Measurements from ENCODE around the gene UQCC3. TPM values are rescaled to one million over a fixed set of nuclear protein-coding genes. Genes with fewer than 3 reads are reported as not detected.
A peak's percentile ranks its signal among the peaks of the same experiment; 100 is the strongest.
"Not testable (repeated sequence)": the region's sequence is repeated elsewhere in the genome, so short reads cannot be mapped to it uniquely, and the experiment has no call there.

UQCC3 gene
- total RNA-seq, 2 experiments from 2014 or later = 7.9 to 8.2 TPM

- Mint-ChIP-seq H3K27me3 (no peaks in the 10 kb centered on the region), H3K4me1 (peaks cover 23% of the 10 kb centered on the region), H3K9me3 (no peaks in the 10 kb centered on the region), H3K4me3 (no peak overlapping the region), H3K27ac (no peak overlapping the region), H3K36me3 (ENCODE audit: low read depth) (peaks cover 12% of the 10 kb centered on the region)
- CTCF ChIA-PET = no interaction called here
- POLR2A ChIA-PET = interaction anchor here (1.6 to 3.1 kb wide), 2 partner anchors 9 to 10 kb away, joined by 6 to 30 read pairs; partner anchors contain the start of genes LBHD1 and UQCC3
- DNase-seq = no peak
Measured at GRCh38 chr11:62682518-62682917, 11.0 kb downstream of the UQCC3 start.

- Mint-ChIP-seq H3K4me1 (no peaks in the 10 kb centered on the region), H3K27me3 (peaks cover 4% of the 10 kb centered on the region), H3K36me3 (ENCODE audit: low read depth) (peaks cover 22% of the 10 kb centered on the region), H3K9me3 (no peaks in the 10 kb centered on the region), H3K27ac (no peak overlapping the region), H3K4me3 (no peak overlapping the region)
- ChIA-PET POLR2A (no interaction called here), CTCF (no interaction called here)
- DNase-seq = no peak
Measured at GRCh38 chr11:62687508-62688396, 16.3 kb downstream of the UQCC3 start.

GRCh38 chr11:62688491-62688890 is 17.0 kb downstream of the UQCC3 start:
- no peak overlapping the region for H3K27ac Mint-ChIP-seq
- peaks cover 25% of the 10 kb centered on the region for H3K36me3 Mint-ChIP-seq (ENCODE audit: low read depth)
- no peaks in the 10 kb centered on the region for H3K4me1 Mint-ChIP-seq
- H3K9me3 Mint-ChIP-seq = no peaks in the 10 kb centered on the region
- DNase-seq = no peak
- CTCF ChIA-PET = interaction anchor here (0.6 to 1.7 kb wide), 2 partner anchors 177 to 263 kb away, joined by 4 read pairs; no protein-coding TSS in a partner anchor
- H3K4me3 Mint-ChIP-seq = no peak overlapping the region
- POLR2A ChIA-PET = interaction anchor here (0.9 kb wide), 1 partner anchor 65 kb away, joined by 3 read pairs; the partner anchor contains the start of gene ZBTB3
- peaks cover 4% of the 10 kb centered on the region for H3K27me3 Mint-ChIP-seq

- no peak within 1 kb of the TSS for H3K27ac Mint-ChIP-seq
- CTCF ChIA-PET = interaction anchor here (0.6 to 1.9 kb wide), 3 partner anchors 9 to 265 kb away, joined by 3 to 10 read pairs (median 4); no protein-coding TSS in a partner anchor
- POLR2A ChIA-PET = interaction anchor here (0.9 to 1.5 kb wide), 7 partner anchors 9 to 116 kb away, joined by 3 to 6 read pairs (median 4); partner anchors contain the start of genes C11orf98, CSKMT, EEF1G and HNRNPUL2
Measured at GRCh38 chr11:62689421-62690183, 18.1 kb downstream of the UQCC3 start, which contains the start of gene LRRN4CL. TSS of gene LRRN4CL (minus strand) at chr11:62689530. CDS start at chr11:62688508, 1,022 bp downstream.

GRCh38 chr11:62693624-62694023 is 22.2 kb downstream of the UQCC3 start:
- not testable (repeated sequence) for H3K27ac Mint-ChIP-seq, H3K9me3 Mint-ChIP-seq, H3K4me3 Mint-ChIP-seq, H3K4me1 Mint-ChIP-seq, H3K27me3 Mint-ChIP-seq, DNase-seq
- ChIA-PET POLR2A (interaction anchor here (1.0 to 3.4 kb wide), 8 partner anchors 14 to 146 kb away, joined by 3 to 15 read pairs (median 6); partner anchors contain the start of genes C11orf98, CSKMT, INTS5 and LBHD1), CTCF (interaction anchor here (0.7 to 3.7 kb wide), 22 partner anchors 9 to 312 kb away, joined by 3 to 32 read pairs (median 6); partner anchors contain the start of genes B3GAT3, C11orf98, CSKMT and GANAB)
- peaks cover 33% of the 10 kb centered on the region for H3K36me3 Mint-ChIP-seq (ENCODE audit: low read depth)

More at GRCh38 chr11:62689421-62690183, 18.1 kb downstream of the UQCC3 start, which contains the start of gene LRRN4CL:
- Mint-ChIP-seq H3K9me3 (no peaks in the 10 kb centered on the region), H3K36me3 (ENCODE audit: low read depth) (peaks cover 29% of the 10 kb centered on the region), H3K4me3 (no peak within 1 kb of the TSS), H3K4me1 (peaks cover 3% of the 10 kb centered on the region), H3K27me3 (peaks cover 4% of the 10 kb centered on the region)
- no peak for DNase-seq

- Mint-ChIP-seq H3K27me3 (no peaks in the 10 kb centered on the region), H3K9me3 (no peaks in the 10 kb centered on the region), H3K4me1 (peaks cover 7% of the 10 kb centered on the region), H3K27ac (no peak overlapping the region), H3K4me3 (no peak overlapping the region), H3K36me3 (ENCODE audit: low read depth) (peaks cover 33% of the 10 kb centered on the region)
- CTCF ChIA-PET = interaction anchor here (0.6 to 3.7 kb wide), 37 partner anchors 8 to 699 kb away, joined by 3 to 32 read pairs (median 6); partner anchors contain the start of genes B3GAT3, C11orf98, CSKMT and GANAB
- DNase-seq = peak; percentile 79
- POLR2A ChIA-PET = interaction anchor here (0.6 to 3.4 kb wide), 8 partner anchors 14 to 187 kb away, joined by 3 to 15 read pairs (median 6); partner anchors contain the start of genes C11orf98, CSKMT, INTS5 and LBHD1
Measured at GRCh38 chr11:62694455-62695167, 23.1 kb downstream of the UQCC3 start.

- Mint-ChIP-seq H3K27ac (no peak overlapping the region), H3K4me3 (no peak overlapping the region), H3K9me3 (no peaks in the 10 kb centered on the region), H3K36me3 (ENCODE audit: low read depth) (peaks cover 22% of the 10 kb centered on the region), H3K27me3 (no peaks in the 10 kb centered on the region), H3K4me1 (peaks cover 26% of the 10 kb centered on the region)
- no peak for DNase-seq
- CTCF ChIA-PET = interaction anchor here (1.9 kb wide), 1 partner anchor 8 kb away, joined by 8 read pairs; no protein-coding TSS in a partner anchor
- POLR2A ChIA-PET = interaction anchor here (1.3 to 1.8 kb wide), 3 partner anchors 25 to 179 kb away, joined by 3 to 5 read pairs (median 4); partner anchors contain the start of genes C11orf98, CSKMT, HNRNPUL2 and SLC3A2
Measured at GRCh38 chr11:62702246-62702645, 30.8 kb downstream of the UQCC3 start.

- CTCF ChIA-PET = interaction anchor here (1.2 to 2.7 kb wide), 3 partner anchors 10 to 82 kb away, joined by 4 to 8 read pairs (median 8); no protein-coding TSS in a partner anchor
- not testable (repeated sequence) for DNase-seq, H3K27ac Mint-ChIP-seq, H3K4me3 Mint-ChIP-seq, H3K9me3 Mint-ChIP-seq, H3K27me3 Mint-ChIP-seq
- Mint-ChIP-seq H3K36me3 (ENCODE audit: low read depth) (peaks cover 18% of the 10 kb centered on the region), H3K4me1 (peaks cover 42% of the 10 kb centered on the region)
- POLR2A ChIA-PET = interaction anchor here (1.3 to 1.8 kb wide), 2 partner anchors 39 to 130 kb away, joined by 3 to 5 read pairs; partner anchors contain the start of genes C11orf98, CSKMT and EEF1G
Measured at GRCh38 chr11:62703921-62704320, 32.4 kb downstream of the UQCC3 start.

GRCh38 chr11:62705413-62705812 is 33.9 kb downstream of the UQCC3 start:
- ChIA-PET CTCF (interaction anchor here (1.1 to 2.7 kb wide), 6 partner anchors 10 to 113 kb away, joined by 3 to 8 read pairs (median 6); no protein-coding TSS in a partner anchor), POLR2A (interaction anchor here (0.7 to 14.0 kb wide), 19 partner anchors 9 to 177 kb away, joined by 3 to 234 read pairs (median 7); partner anchors contain the start of genes C11orf98, CSKMT, GANAB and HNRNPUL2)
- Mint-ChIP-seq H3K4me1 (peaks cover 52% of the 10 kb centered on the region), H3K27me3 (no peaks in the 10 kb centered on the region), H3K9me3 (no peaks in the 10 kb centered on the region), H3K27ac (peak overlapping the region; percentile 69), H3K36me3 (ENCODE audit: low read depth) (peaks cover 27% of the 10 kb centered on the region), H3K4me3 (peak overlapping the region; percentile 92)
- no peak for DNase-seq

- ChIA-PET POLR2A (interaction anchor here (0.7 to 14.0 kb wide), 21 partner anchors 9 to 176 kb away, joined by 3 to 234 read pairs (median 6); partner anchors contain the start of genes C11orf98, CSKMT, EEF1G and GANAB), CTCF (interaction anchor here (0.7 to 2.7 kb wide), 8 partner anchors 11 to 114 kb away, joined by 3 to 8 read pairs (median 6); partner anchors contain the start of genes C11orf98 and CSKMT)
- H3K27me3 Mint-ChIP-seq = no peaks in the 10 kb centered on the region
- H3K9me3 Mint-ChIP-seq = no peaks in the 10 kb centered on the region
- peak overlapping the region; percentile 92 for H3K4me3 Mint-ChIP-seq
- H3K4me1 Mint-ChIP-seq = peaks cover 56% of the 10 kb centered on the region
- peak; percentile 96 for DNase-seq
- H3K36me3 Mint-ChIP-seq (ENCODE audit: low read depth) = peaks cover 30% of the 10 kb centered on the region
- peak overlapping the region; percentile 69 for H3K27ac Mint-ChIP-seq
Measured at GRCh38 chr11:62705880-62706849, 34.7 kb downstream of the UQCC3 start.

Data from activated CD4-positive, alpha-beta memory T cell treated with anti-CD3 and anti-CD28 coated beads, Interleukin-2, amount 10 ng/mL, durations not matched to agents 7 days and 5 days (primary cell).